GM13976 (cell line): ENCODE data around the gene HELZ.
"Not testable (repeated sequence)": the region's sequence is repeated elsewhere in the genome, so short reads cannot be mapped to it uniquely, and the experiment has no call there.

Source experiments
- DNase-seq: peaks from one replicate; pipeline ENCODE4 v3.0.0; 2012; ENCODE audit warnings: low spot score
- CTCF ChIP-seq: IDR thresholded peaks from 2 replicates; pipeline ENCODE4 v1.5.1; 2012; ENCODE audit warnings: borderline replicate concordance, mild to moderate bottlenecking; ENCODE audit not compliant: insufficient read depth; ENCODE audit errors: extremely low read depth, missing control alignments, control extremely low read depth
- in situ Hi-C: fragments of 300-500 bp; cut with MboI; formaldehyde crosslinking; loops from one replicate; pipeline ENCODE4 v1.12.0; 2022; ENCODE audit warnings: low sequenced_read_pairs, mixed read lengths, inconsistent platforms; ENCODE audit not compliant: unreplicated experiment

Gene HELZ

DNA sequence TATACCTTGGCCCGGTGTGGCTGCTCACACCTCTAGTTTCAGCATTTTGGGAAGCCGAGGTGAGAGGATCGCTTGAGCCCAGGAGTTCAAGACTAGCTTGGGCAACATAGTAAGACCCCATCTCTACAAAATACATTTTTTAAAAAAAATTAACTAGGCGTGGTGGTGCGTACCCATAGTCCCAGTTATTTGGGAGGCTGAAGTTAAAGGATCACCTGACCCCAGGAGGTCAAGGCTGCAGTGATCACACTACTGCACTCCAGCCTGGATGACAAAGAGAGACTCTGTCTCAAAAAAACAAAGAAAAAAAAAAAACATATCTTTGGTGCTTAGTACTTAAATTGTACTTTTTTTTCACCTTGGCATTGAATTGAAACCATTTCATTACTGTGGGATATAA is 101.7 kb downstream of the HELZ start:
- DNase-seq: no peak
- no peak for TF ChIP-seq CTCF
- in situ Hi-C loops: no loop called here

- in situ Hi-C loops, DNase-seq: not testable (repeated sequence)
Observed at GRCh38 chr17:67142030-67142429, 103.0 kb downstream of the HELZ start.

GRCh38 chr17:67139784-67140665 is 105.0 kb downstream of the HELZ start:
- in situ Hi-C loops: no loop called here
- DNase-seq: no peak
- TF ChIP-seq CTCF: no peak

GRCh38 chr17:67139289-67139688 is 105.7 kb downstream of the HELZ start:
- TF ChIP-seq CTCF: no peak
- DNase-seq: no peak
- in situ Hi-C loops: no loop called here

DNA sequence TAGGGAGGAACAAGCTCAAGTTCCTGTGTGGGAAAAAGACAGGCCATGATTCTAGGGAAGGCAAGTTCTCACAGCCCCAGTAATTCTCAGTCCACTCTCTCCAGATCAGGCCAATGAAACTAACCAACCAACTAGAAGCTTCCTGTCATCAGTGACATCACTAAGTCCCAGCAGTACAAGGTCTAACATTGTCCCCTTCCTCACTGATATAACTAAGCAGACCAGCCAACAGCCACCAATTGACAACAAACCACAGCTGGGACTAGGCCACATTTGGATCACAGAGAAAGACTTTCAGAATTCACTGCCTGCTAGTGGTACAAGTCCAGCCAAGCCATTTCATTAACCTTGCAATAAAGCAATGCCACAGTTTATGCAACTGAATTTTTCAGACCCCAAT is 106.6 kb downstream of the HELZ start:
- TF ChIP-seq CTCF: no peak
- no peak for DNase-seq
- in situ Hi-C loops: no loop called here

DNA sequence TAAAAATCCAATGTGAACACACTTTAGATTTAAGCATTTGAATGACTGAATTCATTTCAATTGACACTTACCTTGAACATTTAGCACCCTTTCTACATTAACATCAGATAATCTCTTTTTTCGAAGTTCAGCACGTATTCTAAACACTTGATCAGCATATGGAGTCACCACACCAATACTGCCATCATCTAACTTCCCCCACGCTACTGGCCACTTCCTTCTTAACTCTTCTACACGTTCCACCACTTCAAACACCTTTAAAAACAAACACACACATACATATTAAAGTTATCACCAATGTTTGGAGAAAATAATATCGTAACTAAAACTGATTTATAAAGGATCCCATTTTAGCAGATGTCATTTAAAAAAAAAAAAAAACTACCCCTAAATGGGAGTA is 107.1 kb downstream of the HELZ start:
- DNase-seq: no peak
- TF ChIP-seq CTCF: no peak
- in situ Hi-C loops: no loop called here

DNA sequence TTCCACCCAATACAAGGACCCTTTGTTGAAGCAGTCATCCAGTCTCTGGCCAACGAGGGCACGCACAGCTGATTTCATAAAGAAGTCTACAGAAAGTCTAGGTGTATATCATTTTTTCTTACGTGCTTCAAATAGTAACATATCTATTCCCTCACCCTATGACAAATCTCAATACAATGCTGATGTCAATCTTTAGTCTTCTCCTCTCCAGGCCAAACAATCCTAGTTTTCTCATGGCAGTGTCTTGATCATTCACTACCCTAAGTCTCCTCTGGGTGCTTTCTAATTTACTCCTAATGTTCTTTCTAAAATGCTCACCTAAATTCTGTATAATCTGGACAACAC is 108.0 kb downstream of the HELZ start:
- DNase-seq: no peak
- no peak for TF ChIP-seq CTCF
- in situ Hi-C loops: no loop called here
